Panc1 (cell line): Measurements from ENCODE around the gene ROBO1.

Experiments
- POLR2AphosphoS5 ChIP-seq: IDR thresholded peaks from 2 replicates; pipeline ENCODE4 v1.6.1; 2012; ENCODE audit warnings: mild to moderate bottlenecking, low read depth, low read length, moderate library complexity
- SIN3A ChIP-seq: IDR thresholded peaks from 2 replicates; pipeline ENCODE4 v1.6.1; 2012; ENCODE audit warnings: low read depth, mild to moderate bottlenecking, low read length, moderate library complexity, borderline replicate concordance; ENCODE audit not compliant: insufficient read depth
- TCF7L2 ChIP-seq: IDR thresholded peaks from 2 replicates; pipeline ENCODE4 v1.6.1; 2011; ENCODE audit warnings: mild to moderate bottlenecking, low read depth, low read length, inconsistent platforms
- TF ChIP-seq, protein P1 (sequence below): fragments of 450-650 bp; IDR thresholded peaks from 2 replicates; pipeline ENCODE4 v1.5.1; 2017; ENCODE audit warnings: mild to moderate bottlenecking
- TF ChIP-seq, protein P2 (sequence below), 2 experiments: IDR thresholded peaks; 2 replicates each; pipeline ENCODE4 v1.6.1; 2011 to 2012; ENCODE audit warnings: low read depth in 2 of 2, control low read depth in 1 of 2, low read length in 1 of 2, mild to moderate bottlenecking in 1 of 2, moderate library complexity in 1 of 2; ENCODE audit not compliant: insufficient read depth in 1 of 2

DNA sequence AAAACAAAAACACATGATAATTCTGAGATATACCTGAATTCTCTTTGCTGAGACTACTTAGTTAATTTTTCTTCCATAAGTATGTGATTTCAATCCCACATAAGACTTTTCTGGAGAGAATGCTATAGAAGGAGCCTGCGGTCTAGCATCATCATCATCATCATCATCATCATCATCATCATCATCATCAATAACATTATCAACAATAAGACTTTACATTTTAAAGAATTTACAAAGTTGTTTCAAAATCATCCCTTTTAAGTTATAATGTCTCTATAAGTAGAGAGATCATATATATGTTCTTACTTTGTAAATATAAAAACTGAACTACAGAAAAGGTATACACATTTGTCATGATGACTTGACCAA, 965.3 kb downstream of the ROBO1 start:
- no peak for TF ChIP-seq SIN3A
- TF ChIP-seq, protein P1, sequence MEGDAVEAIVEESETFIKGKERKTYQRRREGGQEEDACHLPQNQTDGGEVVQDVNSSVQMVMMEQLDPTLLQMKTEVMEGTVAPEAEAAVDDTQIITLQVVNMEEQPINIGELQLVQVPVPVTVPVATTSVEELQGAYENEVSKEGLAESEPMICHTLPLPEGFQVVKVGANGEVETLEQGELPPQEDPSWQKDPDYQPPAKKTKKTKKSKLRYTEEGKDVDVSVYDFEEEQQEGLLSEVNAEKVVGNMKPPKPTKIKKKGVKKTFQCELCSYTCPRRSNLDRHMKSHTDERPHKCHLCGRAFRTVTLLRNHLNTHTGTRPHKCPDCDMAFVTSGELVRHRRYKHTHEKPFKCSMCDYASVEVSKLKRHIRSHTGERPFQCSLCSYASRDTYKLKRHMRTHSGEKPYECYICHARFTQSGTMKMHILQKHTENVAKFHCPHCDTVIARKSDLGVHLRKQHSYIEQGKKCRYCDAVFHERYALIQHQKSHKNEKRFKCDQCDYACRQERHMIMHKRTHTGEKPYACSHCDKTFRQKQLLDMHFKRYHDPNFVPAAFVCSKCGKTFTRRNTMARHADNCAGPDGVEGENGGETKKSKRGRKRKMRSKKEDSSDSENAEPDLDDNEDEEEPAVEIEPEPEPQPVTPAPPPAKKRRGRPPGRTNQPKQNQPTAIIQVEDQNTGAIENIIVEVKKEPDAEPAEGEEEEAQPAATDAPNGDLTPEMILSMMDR = no peak
- no peak for TF ChIP-seq POLR2AphosphoS5
- TF ChIP-seq, protein P2, sequence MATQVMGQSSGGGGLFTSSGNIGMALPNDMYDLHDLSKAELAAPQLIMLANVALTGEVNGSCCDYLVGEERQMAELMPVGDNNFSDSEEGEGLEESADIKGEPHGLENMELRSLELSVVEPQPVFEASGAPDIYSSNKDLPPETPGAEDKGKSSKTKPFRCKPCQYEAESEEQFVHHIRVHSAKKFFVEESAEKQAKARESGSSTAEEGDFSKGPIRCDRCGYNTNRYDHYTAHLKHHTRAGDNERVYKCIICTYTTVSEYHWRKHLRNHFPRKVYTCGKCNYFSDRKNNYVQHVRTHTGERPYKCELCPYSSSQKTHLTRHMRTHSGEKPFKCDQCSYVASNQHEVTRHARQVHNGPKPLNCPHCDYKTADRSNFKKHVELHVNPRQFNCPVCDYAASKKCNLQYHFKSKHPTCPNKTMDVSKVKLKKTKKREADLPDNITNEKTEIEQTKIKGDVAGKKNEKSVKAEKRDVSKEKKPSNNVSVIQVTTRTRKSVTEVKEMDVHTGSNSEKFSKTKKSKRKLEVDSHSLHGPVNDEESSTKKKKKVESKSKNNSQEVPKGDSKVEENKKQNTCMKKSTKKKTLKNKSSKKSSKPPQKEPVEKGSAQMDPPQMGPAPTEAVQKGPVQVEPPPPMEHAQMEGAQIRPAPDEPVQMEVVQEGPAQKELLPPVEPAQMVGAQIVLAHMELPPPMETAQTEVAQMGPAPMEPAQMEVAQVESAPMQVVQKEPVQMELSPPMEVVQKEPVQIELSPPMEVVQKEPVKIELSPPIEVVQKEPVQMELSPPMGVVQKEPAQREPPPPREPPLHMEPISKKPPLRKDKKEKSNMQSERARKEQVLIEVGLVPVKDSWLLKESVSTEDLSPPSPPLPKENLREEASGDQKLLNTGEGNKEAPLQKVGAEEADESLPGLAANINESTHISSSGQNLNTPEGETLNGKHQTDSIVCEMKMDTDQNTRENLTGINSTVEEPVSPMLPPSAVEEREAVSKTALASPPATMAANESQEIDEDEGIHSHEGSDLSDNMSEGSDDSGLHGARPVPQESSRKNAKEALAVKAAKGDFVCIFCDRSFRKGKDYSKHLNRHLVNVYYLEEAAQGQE (IDR thresholded peaks at IDR 0.05; ENCODE audit: insufficient read depth in 1 of 2, low read depth in 2 of 2, low read length in 1 of 2) = no peak
- TF ChIP-seq TCF7L2 = no peak
